Hematopoietic multipotent progenitor cell treated with erythropoietin and hydrocortisone succinate and interleukin-3 and kit ligand, for 17 days (in vitro differentiated cells): ENCODE measurements around the gene IL11.
"Not testable (repeated sequence)": the region's sequence is repeated elsewhere in the genome, so short reads cannot be mapped to it uniquely, and the experiment has no call there.

Experiments used
- DNase-seq: peaks from one replicate; pipeline ENCODE4 v3.0.0-alpha.2; 2015; ENCODE audit warnings: low spot score

Gene IL11

GRCh38 chr19:55370305-55370988 is at the start of gene IL11:
IL11 (minus strand) TSS chr19:55370463; CDS start chr19:55370310, 153 bp downstream.
- no peak for DNase-seq

GRCh38 chr19:55419624-55420236 is 49.5 kb upstream of the IL11 start:
- DNase-seq: no peak

GRCh38 chr19:55419103-55419502 is 48.8 kb upstream of the IL11 start:
- DNase-seq: no peak

- DNase-seq: peak; percentile 73
Measured at GRCh38 chr19:55418185-55418584, 47.9 kb upstream of the IL11 start.

GRCh38 chr19:55410168-55410567 is 39.9 kb upstream of the IL11 start:
- no peak for DNase-seq

- DNase-seq: not testable (repeated sequence)
Measured at GRCh38 chr19:55409179-55409578, 38.9 kb upstream of the IL11 start.

- DNase-seq: no peak
Measured at GRCh38 chr19:55408533-55408872, 38.2 kb upstream of the IL11 start.

GRCh38 chr19:55407800-55408532 is 37.7 kb upstream of the IL11 start:
- DNase-seq: peak; percentile 93

GRCh38 chr19:55407550-55407799 is 37.2 kb upstream of the IL11 start, which contains the start of gene UBE2S:
UBE2S (minus strand) TSS chr19:55407788; CDS start chr19:55407589, 199 bp downstream.
- not testable (repeated sequence) for DNase-seq

GRCh38 chr19:55406826-55407549 is 36.7 kb upstream of the IL11 start:
- peak; percentile 72 for DNase-seq

- DNase-seq: peak; percentile 46
Measured at GRCh38 chr19:55406091-55406825, 36.0 kb upstream of the IL11 start.

- DNase-seq: peak; percentile 32
Measured at GRCh38 chr19:55405638-55406037, 35.4 kb upstream of the IL11 start.

GRCh38 chr19:55402509-55402908 is 32.2 kb upstream of the IL11 start:
- DNase-seq: no peak

- DNase-seq: not testable (repeated sequence)
Measured at GRCh38 chr19:55401390-55401789, 31.1 kb upstream of the IL11 start.

- no peak for DNase-seq
Measured at GRCh38 chr19:55400281-55401087, 30.2 kb upstream of the IL11 start.

GRCh38 chr19:55398200-55398925 is 28.1 kb upstream of the IL11 start:
- no peak for DNase-seq

GRCh38 chr19:55392820-55393761 is 22.8 kb upstream of the IL11 start:
- DNase-seq: no peak

- no peak for DNase-seq
Measured at GRCh38 chr19:55391702-55392615, 21.7 kb upstream of the IL11 start.
